D721Med (cell line): ENCODE measurements around the gene S100A5.
"Not testable (repeated sequence)": the region's sequence is repeated elsewhere in the genome, so short reads cannot be mapped to it uniquely, and the experiment has no call there.

Experiments used
- DNase-seq: peaks from one replicate; pipeline ENCODE4 v3.0.0; 2011; ENCODE audit warnings: low spot score; ENCODE audit not compliant: insufficient read length
- FAIRE-seq: peaks from 2 replicates; lab custom pipeline; 2011; peaks lifted over from hg19 to GRCh38; lab: Jason Lieb, UNC
- CTCF ChIP-seq: IDR thresholded peaks from 2 replicates; pipeline ENCODE4 v1.5.1; 2012; ENCODE audit warnings: mild to moderate bottlenecking, control low read depth; ENCODE audit not compliant: insufficient read depth; ENCODE audit errors: missing control alignments

S100A5 gene, protein sequence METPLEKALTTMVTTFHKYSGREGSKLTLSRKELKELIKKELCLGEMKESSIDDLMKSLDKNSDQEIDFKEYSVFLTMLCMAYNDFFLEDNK

GRCh38 chr1:153540394-153541361, at the start of gene S100A5:
S100A5 (minus strand) TSS chr1:153540934; CDS start chr1:153540191, 743 bp downstream.
- no peak for TF ChIP-seq CTCF
- FAIRE-seq (no peak), DNase-seq (no peak)

- TF ChIP-seq CTCF: no peak
- no peak for DNase-seq
- FAIRE-seq: no peak
Measured at GRCh38 chr1:153588482-153588881, 47.7 kb upstream of the S100A5 start.

DNA sequence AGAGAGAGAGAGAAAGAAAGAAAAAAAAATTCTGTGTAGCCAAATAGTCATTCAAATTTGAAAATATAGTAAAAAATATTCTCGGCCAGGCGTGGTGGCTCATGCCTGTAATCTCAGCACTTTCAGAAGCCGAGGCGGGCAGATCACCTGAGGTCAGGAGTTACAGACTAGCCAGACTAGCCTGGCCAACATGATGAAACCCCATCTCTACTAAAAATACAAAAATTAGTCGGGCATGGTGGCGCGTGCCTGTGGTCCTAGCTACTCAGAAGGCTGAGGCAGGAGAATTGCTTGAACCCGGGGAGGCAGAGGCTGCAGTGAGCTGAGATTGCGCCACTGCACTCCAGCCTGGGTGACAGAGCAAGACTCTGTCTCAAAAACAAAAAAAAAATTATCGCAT, 47.3 kb upstream of the S100A5 start:
- not testable (repeated sequence) for FAIRE-seq, DNase-seq

GRCh38 chr1:153587314-153587713, 46.6 kb upstream of the S100A5 start:
- FAIRE-seq: peak; percentile 21
- DNase-seq: no peak
- TF ChIP-seq CTCF: no peak

DNA sequence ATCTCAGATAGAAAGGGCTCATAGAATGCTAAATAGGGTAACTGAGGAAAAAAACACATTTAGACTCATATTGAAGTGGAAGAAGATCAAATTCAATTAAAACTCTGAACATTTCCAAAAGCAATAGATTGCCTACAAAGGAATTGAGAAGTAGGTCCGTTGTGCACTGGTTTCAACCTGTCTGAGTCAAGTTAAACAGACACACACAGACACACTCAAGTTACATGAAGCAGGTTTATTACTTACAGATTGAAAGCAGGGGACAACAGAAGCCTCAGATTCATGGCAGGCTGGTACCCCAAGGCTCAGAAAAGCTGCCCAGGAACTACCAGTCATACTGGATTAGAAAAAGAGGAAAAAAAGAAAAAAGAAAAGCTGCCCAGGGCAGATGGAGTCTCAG, 45.6 kb upstream of the S100A5 start:
- FAIRE-seq (peak; percentile 67), DNase-seq (no peak)
- no peak for TF ChIP-seq CTCF

DNA sequence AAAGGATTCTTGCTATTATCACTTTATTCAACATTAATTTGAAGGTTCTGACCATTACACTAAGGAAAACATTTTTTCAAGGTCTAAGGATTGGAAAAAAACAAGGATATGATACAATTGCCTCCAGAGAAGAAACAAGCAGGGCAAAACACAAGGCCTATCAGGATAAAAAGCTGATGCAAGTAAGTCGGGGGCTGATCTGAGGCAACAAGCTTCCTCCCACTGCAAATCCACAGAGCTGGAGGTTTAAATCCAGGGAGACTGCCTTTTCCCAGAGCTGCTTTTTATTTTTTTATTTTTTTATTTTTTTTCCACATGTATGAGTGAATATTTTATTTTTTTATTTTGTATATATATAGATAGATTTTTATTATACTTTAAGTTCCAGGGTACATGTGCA, 44.3 kb upstream of the S100A5 start:
- DNase-seq: no peak
- peak; percentile 89 for FAIRE-seq
- no peak for TF ChIP-seq CTCF

DNA sequence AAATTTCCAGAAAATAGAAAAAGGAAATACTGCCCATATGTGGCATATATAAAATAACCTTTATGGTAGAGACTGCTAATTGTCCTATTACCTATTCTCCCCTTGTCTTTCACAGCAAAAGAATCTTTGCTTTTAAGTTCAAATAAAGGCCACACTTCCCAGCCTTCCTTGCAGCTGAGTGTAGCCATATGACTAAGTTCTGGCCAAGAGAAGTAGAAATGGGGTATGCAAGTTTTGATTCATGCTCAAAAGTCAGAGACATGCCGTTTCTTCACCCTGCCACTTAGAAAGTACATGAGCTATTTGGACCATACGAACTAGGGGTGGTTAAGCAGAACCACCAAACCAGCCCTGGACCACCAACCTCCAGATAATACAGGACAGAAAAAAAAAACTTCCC, 43.2 kb upstream of the S100A5 start:
- no peak for DNase-seq
- FAIRE-seq: no peak
- no peak for TF ChIP-seq CTCF

DNA sequence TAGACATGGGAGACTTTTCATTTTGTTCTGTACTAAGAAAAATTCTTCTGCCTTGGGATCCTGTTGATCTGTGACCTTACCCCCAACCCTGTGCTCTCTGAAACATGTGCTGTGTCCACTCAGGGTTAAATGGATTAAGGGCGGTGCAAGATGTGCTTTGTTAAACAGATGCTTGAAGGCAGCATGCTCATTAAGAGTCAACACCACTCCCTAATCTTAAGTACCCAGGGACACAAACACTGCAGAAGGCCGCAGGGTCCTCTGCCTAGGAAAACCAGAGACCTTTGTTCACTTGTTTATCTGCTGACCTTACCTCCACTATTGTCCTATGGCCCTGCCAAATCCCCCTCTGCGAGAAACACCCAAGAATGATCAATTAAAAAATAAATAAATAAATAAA, 42.8 kb upstream of the S100A5 start:
- not testable (repeated sequence) for DNase-seq, FAIRE-seq

- not testable (repeated sequence) for FAIRE-seq, DNase-seq
Measured at GRCh38 chr1:153582836-153583235, 42.1 kb upstream of the S100A5 start.
